ENCODE data around the gene LIMCH1. TPM values are rescaled to one million over a fixed set of nuclear protein-coding genes. Genes with fewer than 3 reads are reported as not detected.

LIMCH1 gene
- total RNA-seq, 1 donor from 2014 or later = 7.1 TPM

DNA sequence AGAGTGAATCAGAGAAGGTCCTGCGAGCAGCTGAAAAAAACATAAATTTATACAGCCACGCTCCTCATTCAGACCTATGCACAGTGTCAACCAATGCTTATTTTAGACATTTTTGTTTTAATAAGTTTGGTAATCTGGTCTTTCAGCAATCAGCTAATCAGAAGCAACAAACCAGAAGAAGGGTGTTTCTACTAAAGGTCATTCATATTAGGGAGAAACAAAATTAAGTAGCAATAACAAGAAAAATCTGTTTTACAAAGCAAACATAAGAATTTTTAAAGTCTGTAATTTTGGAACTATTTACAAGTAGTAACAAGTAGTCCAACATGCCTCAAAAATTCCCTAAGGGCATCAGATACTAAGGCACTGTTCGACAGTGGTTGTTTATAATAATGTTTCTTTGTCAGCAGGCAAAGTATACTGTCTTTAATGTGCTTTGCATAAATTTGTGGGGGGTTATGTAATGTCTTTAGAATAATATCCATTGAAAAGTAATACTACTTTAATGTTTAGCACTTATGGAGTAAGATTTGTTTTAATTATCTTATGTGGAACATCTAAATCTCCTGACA lies 127.8 kb downstream of the LIMCH1 start:
- H3K9ac ChIP-seq (ENCODE audit: low read length) = no peak overlapping the region
- no peak for TF ChIP-seq EZH2 (IDR thresholded peaks at IDR 0.05; ENCODE audit: insufficient read depth, low read length)
- TF ChIP-seq, protein P1, sequence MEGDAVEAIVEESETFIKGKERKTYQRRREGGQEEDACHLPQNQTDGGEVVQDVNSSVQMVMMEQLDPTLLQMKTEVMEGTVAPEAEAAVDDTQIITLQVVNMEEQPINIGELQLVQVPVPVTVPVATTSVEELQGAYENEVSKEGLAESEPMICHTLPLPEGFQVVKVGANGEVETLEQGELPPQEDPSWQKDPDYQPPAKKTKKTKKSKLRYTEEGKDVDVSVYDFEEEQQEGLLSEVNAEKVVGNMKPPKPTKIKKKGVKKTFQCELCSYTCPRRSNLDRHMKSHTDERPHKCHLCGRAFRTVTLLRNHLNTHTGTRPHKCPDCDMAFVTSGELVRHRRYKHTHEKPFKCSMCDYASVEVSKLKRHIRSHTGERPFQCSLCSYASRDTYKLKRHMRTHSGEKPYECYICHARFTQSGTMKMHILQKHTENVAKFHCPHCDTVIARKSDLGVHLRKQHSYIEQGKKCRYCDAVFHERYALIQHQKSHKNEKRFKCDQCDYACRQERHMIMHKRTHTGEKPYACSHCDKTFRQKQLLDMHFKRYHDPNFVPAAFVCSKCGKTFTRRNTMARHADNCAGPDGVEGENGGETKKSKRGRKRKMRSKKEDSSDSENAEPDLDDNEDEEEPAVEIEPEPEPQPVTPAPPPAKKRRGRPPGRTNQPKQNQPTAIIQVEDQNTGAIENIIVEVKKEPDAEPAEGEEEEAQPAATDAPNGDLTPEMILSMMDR (IDR thresholded peaks at IDR 0.05; ENCODE audit: insufficient read depth, low read depth, low read length) = no peak
- no peaks in the 10 kb centered on the region for H3K79me2 ChIP-seq (ENCODE audit: insufficient read depth, low read length)
- H3K27me3 Mint-ChIP-seq (ENCODE audit: low read depth, unreplicated experiment) = no peaks in the 10 kb centered on the region
- H3K9me3 ChIP-seq (ENCODE audit: insufficient read depth, low read depth, low read length) = no peaks in the 10 kb centered on the region
- no peak overlapping the region for H3K27ac ChIP-seq (ENCODE audit: low read depth, low read length)
- H3K36me3 ChIP-seq (ENCODE audit: insufficient read depth, low read length) = no peaks in the 10 kb centered on the region
- no peak overlapping the region for H2AFZ ChIP-seq (ENCODE audit: low read depth, low read length)
- H3K4me1 Mint-ChIP-seq (ENCODE audit: low read depth, unreplicated experiment) = peaks cover 4% of the 10 kb centered on the region
- H3K27me3 ChIP-seq (ENCODE audit: insufficient read depth, low read length) = no peaks in the 10 kb centered on the region
- no peak overlapping the region for H3K4me2 ChIP-seq (ENCODE audit: low read length)
- H3K4me3 Mint-ChIP-seq (ENCODE audit: unreplicated experiment) = no peak overlapping the region
- DNase-seq (ENCODE audit: low read depth) (no peak), FAIRE-seq (no peak)
- no peaks in the 10 kb centered on the region for H4K20me1 ChIP-seq (ENCODE audit: insufficient read depth, low read length)
- no peaks in the 10 kb centered on the region for H3K36me3 Mint-ChIP-seq (ENCODE audit: low read depth, unreplicated experiment)
- H3K27ac Mint-ChIP-seq (ENCODE audit: unreplicated experiment) = no peak overlapping the region
- no peaks in the 10 kb centered on the region for H3K4me1 ChIP-seq (ENCODE audit: insufficient read depth, low read length)
- no peak overlapping the region for H3K4me3 ChIP-seq (ENCODE audit: insufficient read depth, low read depth, low read length)
- no peaks in the 10 kb centered on the region for H3K9me3 Mint-ChIP-seq (ENCODE audit: unreplicated experiment)

DNA sequence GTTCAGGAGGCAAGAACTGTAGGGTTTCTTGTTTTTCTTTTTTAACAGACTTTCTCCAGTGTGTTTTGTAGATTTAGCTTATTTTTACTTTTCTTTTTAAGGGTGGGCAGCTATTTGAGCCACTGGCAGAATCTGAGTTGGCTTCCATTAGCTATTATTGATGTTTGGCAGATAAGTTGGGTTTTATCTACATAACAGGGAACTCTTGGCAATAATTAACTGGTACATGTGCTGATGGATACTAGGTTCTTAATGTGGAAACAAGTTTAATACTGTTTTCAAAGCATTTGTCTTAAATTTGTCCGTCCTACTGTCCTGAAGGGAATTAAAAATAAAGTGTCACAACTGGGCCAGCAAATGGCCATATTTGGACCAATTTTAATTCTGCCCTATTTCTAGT lies 130.1 kb downstream of the LIMCH1 start:
- Histone ChIP-seq H3K4me3 (ENCODE audit: insufficient read depth, low read depth, low read length) (no peak overlapping the region), H3K27me3 (ENCODE audit: insufficient read depth, low read length) (no peaks in the 10 kb centered on the region), H2AFZ (ENCODE audit: low read depth, low read length) (no peak overlapping the region), H3K36me3 (ENCODE audit: insufficient read depth, low read length) (no peaks in the 10 kb centered on the region), H4K20me1 (ENCODE audit: insufficient read depth, low read length) (no peaks in the 10 kb centered on the region), H3K79me2 (ENCODE audit: insufficient read depth, low read length) (no peaks in the 10 kb centered on the region), H3K27ac (ENCODE audit: low read depth, low read length) (no peak overlapping the region), H3K4me1 (ENCODE audit: insufficient read depth, low read length) (no peaks in the 10 kb centered on the region), H3K9ac (ENCODE audit: low read length) (no peak overlapping the region), H3K4me2 (ENCODE audit: low read length) (no peak overlapping the region), H3K9me3 (ENCODE audit: insufficient read depth, low read depth, low read length) (no peaks in the 10 kb centered on the region)
- Mint-ChIP-seq H3K36me3 (ENCODE audit: low read depth, unreplicated experiment) (no peaks in the 10 kb centered on the region), H3K27me3 (ENCODE audit: low read depth, unreplicated experiment) (no peaks in the 10 kb centered on the region), H3K4me1 (ENCODE audit: low read depth, unreplicated experiment) (no peaks in the 10 kb centered on the region), H3K27ac (ENCODE audit: unreplicated experiment) (no peak overlapping the region), H3K4me3 (ENCODE audit: unreplicated experiment) (no peak overlapping the region), H3K9me3 (ENCODE audit: unreplicated experiment) (no peaks in the 10 kb centered on the region)
- FAIRE-seq = no peak
- no peak for TF ChIP-seq EZH2 (IDR thresholded peaks at IDR 0.05; ENCODE audit: insufficient read depth, low read length)
- TF ChIP-seq, protein P1 (IDR thresholded peaks at IDR 0.05; ENCODE audit: insufficient read depth, low read depth, low read length) = no peak
- no peak for DNase-seq (ENCODE audit: low read depth)

DNA sequence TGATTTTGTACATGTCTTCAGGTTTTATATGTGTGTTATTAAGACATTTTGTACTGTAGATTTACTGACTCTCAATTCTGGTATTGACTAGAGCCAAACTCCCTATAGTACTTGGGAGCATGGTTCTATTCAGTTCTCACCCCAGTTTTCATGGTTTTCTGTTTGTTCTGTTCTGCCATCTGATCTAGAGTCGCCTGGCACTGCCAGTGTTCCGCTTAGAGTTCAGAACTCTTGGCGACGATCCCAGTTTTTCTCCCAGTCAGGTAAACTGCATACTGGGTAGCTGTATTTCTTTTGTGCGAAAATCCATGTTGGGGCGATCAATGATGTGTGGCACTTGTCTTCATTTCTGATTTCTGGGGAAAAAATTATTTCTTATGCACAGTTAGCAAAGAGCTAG lies 132.6 kb downstream of the LIMCH1 start:
- Histone ChIP-seq H3K4me1 (ENCODE audit: insufficient read depth, low read length) (no peaks in the 10 kb centered on the region), H3K79me2 (ENCODE audit: insufficient read depth, low read length) (no peaks in the 10 kb centered on the region), H3K4me3 (ENCODE audit: insufficient read depth, low read depth, low read length) (no peak overlapping the region), H3K27me3 (ENCODE audit: insufficient read depth, low read length) (no peaks in the 10 kb centered on the region), H4K20me1 (ENCODE audit: insufficient read depth, low read length) (no peaks in the 10 kb centered on the region), H3K9me3 (ENCODE audit: insufficient read depth, low read depth, low read length) (no peaks in the 10 kb centered on the region), H3K36me3 (ENCODE audit: insufficient read depth, low read length) (no peaks in the 10 kb centered on the region), H3K9ac (ENCODE audit: low read length) (no peak overlapping the region), H2AFZ (ENCODE audit: low read depth, low read length) (no peak overlapping the region), H3K4me2 (ENCODE audit: low read length) (no peak overlapping the region), H3K27ac (ENCODE audit: low read depth, low read length) (no peak overlapping the region)
- TF ChIP-seq, protein P1 (IDR thresholded peaks at IDR 0.05; ENCODE audit: insufficient read depth, low read depth, low read length) = no peak
- TF ChIP-seq EZH2 (IDR thresholded peaks at IDR 0.05; ENCODE audit: insufficient read depth, low read length) = no peak
- FAIRE-seq (no peak), DNase-seq (ENCODE audit: low read depth) (no peak)
- H3K4me1 Mint-ChIP-seq (ENCODE audit: low read depth, unreplicated experiment) = no peaks in the 10 kb centered on the region
- no peaks in the 10 kb centered on the region for H3K36me3 Mint-ChIP-seq (ENCODE audit: low read depth, unreplicated experiment)
- no peak overlapping the region for H3K27ac Mint-ChIP-seq (ENCODE audit: unreplicated experiment)
- no peak overlapping the region for H3K4me3 Mint-ChIP-seq (ENCODE audit: unreplicated experiment)
- no peaks in the 10 kb centered on the region for H3K9me3 Mint-ChIP-seq (ENCODE audit: unreplicated experiment)
- no peaks in the 10 kb centered on the region for H3K27me3 Mint-ChIP-seq (ENCODE audit: low read depth, unreplicated experiment)
